ENCODE data around the gene OR7G3. TPM values are rescaled to one million over a fixed set of nuclear protein-coding genes. Genes with fewer than 3 reads are reported as not detected.

OR7G3 gene
- polyA plus RNA-seq (2013), result not detected in 2 replicates

DNA sequence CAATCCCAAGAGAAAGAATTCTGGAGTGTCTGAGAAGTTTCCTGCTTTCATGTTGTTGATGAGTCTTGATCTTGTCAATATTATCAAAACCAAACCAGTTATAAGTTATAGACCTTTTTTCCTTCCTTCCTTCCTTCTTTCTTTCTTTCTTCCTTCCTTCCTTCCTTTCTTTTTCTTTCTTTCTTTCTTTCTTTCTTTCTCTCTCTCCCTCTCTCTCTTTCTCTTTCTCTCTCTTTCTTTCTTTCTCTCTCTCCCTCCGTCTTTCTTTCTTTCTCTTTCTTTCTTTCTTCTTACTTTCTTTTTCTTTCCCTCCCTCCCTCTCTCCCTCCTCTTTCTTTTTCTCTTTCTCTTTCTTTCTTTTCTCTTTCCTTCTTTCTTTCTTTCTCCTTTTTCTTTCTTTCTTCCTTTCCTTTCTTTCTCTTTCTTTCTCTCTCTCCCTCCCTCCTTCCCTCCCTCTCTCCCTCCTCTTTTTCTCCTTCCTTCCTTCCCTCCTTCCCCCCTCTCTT lies at the start of gene OR7G3:
TSS of gene OR7G3 (minus strand) at position 51 of the 506 bp plus-strand sequence. CDS start at position 51, 0 bp downstream.
- H3K18ac ChIP-seq (ENCODE audit: low read length), result no peak within 1 kb of the TSS
- no peak within 1 kb of the TSS for H3K9ac ChIP-seq (ENCODE audit: low read length)
- no peak within 1 kb of the TSS for H3K27ac ChIP-seq (ENCODE audit: low read depth, low read length)
- no peaks in the 10 kb centered on the region for H3K79me1 ChIP-seq (ENCODE audit: low read length)
- no peak within 1 kb of the TSS for H3K14ac ChIP-seq (ENCODE audit: low read length)
- H3K9me3 ChIP-seq (ENCODE audit: insufficient read depth, low read depth, low read length), result peaks cover 11% of the 10 kb centered on the region
- H3K23ac ChIP-seq (ENCODE audit: low read length), result no peak within 1 kb of the TSS
- no peak within 1 kb of the TSS for H3K4me3 ChIP-seq (ENCODE audit: low read depth, low read length)
- no peaks in the 10 kb centered on the region for H3K36me3 ChIP-seq (ENCODE audit: control insufficient read depth in 1 of 2, insufficient read depth in 2 of 2, low read length in 2 of 2)
- no peak within 1 kb of the TSS for H3K4ac ChIP-seq (ENCODE audit: low read depth, low read length)
- H3K79me2 ChIP-seq (ENCODE audit: control insufficient read depth, insufficient read depth, low read length, poor library complexity), result no peaks in the 10 kb centered on the region
- H3K27me3 ChIP-seq (ENCODE audit: insufficient read depth, low read length), result no peaks in the 10 kb centered on the region
- H3K4me2 ChIP-seq (ENCODE audit: low read length), result no peak within 1 kb of the TSS
- H3K4me1 ChIP-seq (ENCODE audit: control insufficient read depth in 1 of 2, insufficient read depth in 2 of 2, low read length in 2 of 2), result no peaks in the 10 kb centered on the region
- no peak within 1 kb of the TSS for H2AK5ac ChIP-seq (ENCODE audit: low read length)
- H4K91ac ChIP-seq (ENCODE audit: low read depth, low read length), result no peak within 1 kb of the TSS
- WGBS (ENCODE audit: extremely low coverage, insufficient coverage, insufficient read length), result no CpG with 5 or more reads among the region's 1 CpG
- no peak for DNase-seq
- H2BK120ac ChIP-seq (ENCODE audit: insufficient read depth, low read length, poor library complexity), result no peak within 1 kb of the TSS
- no peak within 1 kb of the TSS for H2BK5ac ChIP-seq (ENCODE audit: low read depth, low read length, poor library complexity)
- H4K8ac ChIP-seq (ENCODE audit: low read depth, low read length), result no peak within 1 kb of the TSS
- H2BK12ac ChIP-seq (ENCODE audit: low read length), result no peak within 1 kb of the TSS
- H4K12ac ChIP-seq (ENCODE audit: low read depth, low read length), result no peak within 1 kb of the TSS
- no peak within 1 kb of the TSS for H2AFZ ChIP-seq (ENCODE audit: insufficient read depth, low read length, poor library complexity)

DNA sequence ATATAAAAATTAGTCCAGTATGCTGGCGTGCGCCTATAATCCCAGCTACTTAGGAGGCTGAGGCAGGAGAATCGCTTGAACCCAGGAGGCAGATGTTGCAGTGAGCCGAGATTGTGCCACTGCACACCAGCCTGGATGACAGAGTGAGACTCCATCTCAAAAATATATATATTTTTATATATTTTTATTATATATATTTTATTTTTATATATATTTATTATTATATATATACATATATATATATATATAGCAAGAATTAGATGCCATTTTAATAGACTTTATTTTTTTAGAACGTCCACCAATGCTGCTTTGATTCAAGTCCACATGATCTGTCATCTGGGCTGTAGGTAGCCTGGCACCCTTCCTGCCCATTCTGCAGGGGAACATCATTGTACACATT lies 48.6 kb upstream of the OR7G3 start:
- Histone ChIP-seq H3K18ac (ENCODE audit: low read length) (no peak overlapping the region), H2BK5ac (ENCODE audit: low read depth, low read length, poor library complexity) (no peak overlapping the region), H2BK120ac (ENCODE audit: insufficient read depth, low read length, poor library complexity) (no peak overlapping the region), H4K12ac (ENCODE audit: low read depth, low read length) (no peak overlapping the region), H2AK5ac (ENCODE audit: low read length) (no peak overlapping the region), H3K27me3 (ENCODE audit: insufficient read depth, low read length) (no peaks in the 10 kb centered on the region), H3K4ac (ENCODE audit: low read depth, low read length) (no peak overlapping the region), H4K91ac (ENCODE audit: low read depth, low read length) (no peak overlapping the region), H2AFZ (ENCODE audit: insufficient read depth, low read length, poor library complexity) (no peak overlapping the region), H3K4me2 (ENCODE audit: low read length) (no peak overlapping the region), H3K23ac (ENCODE audit: low read length) (no peak overlapping the region), H3K27ac (ENCODE audit: low read depth, low read length) (no peak overlapping the region), H3K79me2 (ENCODE audit: control insufficient read depth, insufficient read depth, low read length, poor library complexity) (no peaks in the 10 kb centered on the region), H4K8ac (ENCODE audit: low read depth, low read length) (no peak overlapping the region), H3K79me1 (ENCODE audit: low read length) (no peaks in the 10 kb centered on the region), H3K9ac (ENCODE audit: low read length) (no peak overlapping the region), H2BK12ac (ENCODE audit: low read length) (no peak overlapping the region), H3K36me3 (ENCODE audit: control insufficient read depth in 1 of 2, insufficient read depth in 2 of 2, low read length in 2 of 2) (no peaks in the 10 kb centered on the region), H3K4me1 (ENCODE audit: control insufficient read depth in 1 of 2, insufficient read depth in 2 of 2, low read length in 2 of 2) (no peaks in the 10 kb centered on the region), H3K9me3 (ENCODE audit: insufficient read depth, low read depth, low read length) (peaks cover 6% of the 10 kb centered on the region), H3K14ac (ENCODE audit: low read length) (no peak overlapping the region), H3K4me3 (ENCODE audit: low read depth, low read length) (no peak overlapping the region)
- no peak for DNase-seq
- no CpG with 5 or more reads among the region's 5 CpGs for WGBS (ENCODE audit: extremely low coverage, insufficient coverage, insufficient read length)

GRCh38 chr19:9171393-9171991 lies 44.7 kb upstream of the OR7G3 start:
- Histone ChIP-seq H2BK12ac (ENCODE audit: low read length) (no peak overlapping the region), H3K9me3 (ENCODE audit: insufficient read depth, low read depth, low read length) (peaks cover 5% of the 10 kb centered on the region), H3K36me3 (ENCODE audit: control insufficient read depth in 1 of 2, insufficient read depth in 2 of 2, low read length in 2 of 2) (no peaks in the 10 kb centered on the region), H3K18ac (ENCODE audit: low read length) (no peak overlapping the region), H4K91ac (ENCODE audit: low read depth, low read length) (no peak overlapping the region), H3K4ac (ENCODE audit: low read depth, low read length) (no peak overlapping the region), H3K9ac (ENCODE audit: low read length) (no peak overlapping the region), H2BK120ac (ENCODE audit: insufficient read depth, low read length, poor library complexity) (no peak overlapping the region), H3K4me3 (ENCODE audit: low read depth, low read length) (no peak overlapping the region), H3K27ac (ENCODE audit: low read depth, low read length) (no peak overlapping the region), H3K4me2 (ENCODE audit: low read length) (no peak overlapping the region), H4K8ac (ENCODE audit: low read depth, low read length) (no peak overlapping the region), H2AK5ac (ENCODE audit: low read length) (no peak overlapping the region), H4K12ac (ENCODE audit: low read depth, low read length) (no peak overlapping the region), H3K14ac (ENCODE audit: low read length) (no peak overlapping the region), H3K27me3 (ENCODE audit: insufficient read depth, low read length) (no peaks in the 10 kb centered on the region), H3K79me2 (ENCODE audit: control insufficient read depth, insufficient read depth, low read length, poor library complexity) (no peaks in the 10 kb centered on the region), H3K79me1 (ENCODE audit: low read length) (no peaks in the 10 kb centered on the region), H3K4me1 (ENCODE audit: control insufficient read depth in 1 of 2, insufficient read depth in 2 of 2, low read length in 2 of 2) (no peaks in the 10 kb centered on the region), H3K23ac (ENCODE audit: low read length) (no peak overlapping the region), H2BK5ac (ENCODE audit: low read depth, low read length, poor library complexity) (no peak overlapping the region), H2AFZ (ENCODE audit: insufficient read depth, low read length, poor library complexity) (no peak overlapping the region)
- no peak for DNase-seq
- no CpG with 5 or more reads among the region's 6 CpGs for WGBS (ENCODE audit: extremely low coverage, insufficient coverage, insufficient read length)

DNA sequence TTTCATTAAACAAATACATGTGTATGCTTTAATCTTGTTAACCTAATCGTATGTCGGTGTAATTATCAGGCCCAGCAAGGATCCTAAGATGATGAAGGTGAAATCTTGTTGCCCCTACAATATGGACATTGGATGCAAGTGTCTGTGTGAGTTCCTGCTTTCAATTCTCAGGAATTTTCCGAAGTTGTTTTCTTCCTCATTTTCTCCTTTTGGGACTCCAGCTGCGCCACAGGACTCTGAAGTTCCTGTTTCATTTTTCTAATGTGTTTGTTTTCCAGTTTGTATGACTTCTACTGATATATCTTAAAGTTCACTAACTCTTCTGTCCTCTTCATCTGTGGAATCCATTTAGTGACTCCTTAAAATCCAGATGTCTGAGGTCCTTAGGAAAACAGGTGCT lies 40.1 kb upstream of the OR7G3 start:
- H3K79me2 ChIP-seq (ENCODE audit: control insufficient read depth, insufficient read depth, low read length, poor library complexity), result no peaks in the 10 kb centered on the region
- no peak overlapping the region for H4K8ac ChIP-seq (ENCODE audit: low read depth, low read length)
- no peak overlapping the region for H3K4me3 ChIP-seq (ENCODE audit: low read depth, low read length)
- no peaks in the 10 kb centered on the region for H3K27me3 ChIP-seq (ENCODE audit: insufficient read depth, low read length)
- no peak overlapping the region for H2AK5ac ChIP-seq (ENCODE audit: low read length)
- no peak overlapping the region for H4K91ac ChIP-seq (ENCODE audit: low read depth, low read length)
- no peak overlapping the region for H3K9ac ChIP-seq (ENCODE audit: low read length)
- no peaks in the 10 kb centered on the region for H3K79me1 ChIP-seq (ENCODE audit: low read length)
- no CpG with 5 or more reads among the region's 4 CpGs for WGBS (ENCODE audit: extremely low coverage, insufficient coverage, insufficient read length)
- no peak overlapping the region for H4K12ac ChIP-seq (ENCODE audit: low read depth, low read length)
- no peak overlapping the region for H2BK120ac ChIP-seq (ENCODE audit: insufficient read depth, low read length, poor library complexity)
- H2BK12ac ChIP-seq (ENCODE audit: low read length), result no peak overlapping the region
- H3K18ac ChIP-seq (ENCODE audit: low read length), result no peak overlapping the region
- H3K4me1 ChIP-seq (ENCODE audit: control insufficient read depth in 1 of 2, insufficient read depth in 2 of 2, low read length in 2 of 2), result no peaks in the 10 kb centered on the region
- H3K14ac ChIP-seq (ENCODE audit: low read length), result no peak overlapping the region
- H3K27ac ChIP-seq (ENCODE audit: low read depth, low read length), result no peak overlapping the region
- no peak overlapping the region for H3K4me2 ChIP-seq (ENCODE audit: low read length)
- H3K9me3 ChIP-seq (ENCODE audit: insufficient read depth, low read depth, low read length), result no peaks in the 10 kb centered on the region
- peaks cover 14 to 20% of the 10 kb centered on the region in 2 experiments for H3K36me3 ChIP-seq (ENCODE audit: control insufficient read depth in 1 of 2, insufficient read depth in 2 of 2, low read length in 2 of 2)
- H2AFZ ChIP-seq (ENCODE audit: insufficient read depth, low read length, poor library complexity), result no peak overlapping the region
- no peak overlapping the region for H3K4ac ChIP-seq (ENCODE audit: low read depth, low read length)
- no peak overlapping the region for H3K23ac ChIP-seq (ENCODE audit: low read length)
- no peak overlapping the region for H2BK5ac ChIP-seq (ENCODE audit: low read depth, low read length, poor library complexity)
- no peak for DNase-seq
